ENCODE data around the gene CCDC73. TPM values are rescaled to one million over a fixed set of nuclear protein-coding genes. Genes with fewer than 3 reads are reported as not detected.
"Not testable (repeated sequence)": the region's sequence is repeated elsewhere in the genome, so short reads cannot be mapped to it uniquely, and the experiment has no call there.

CCDC73 gene
- total RNA-seq, result under 1 TPM in 1 of 3 donors, not detected in 2; 0.05 TPM

DNA sequence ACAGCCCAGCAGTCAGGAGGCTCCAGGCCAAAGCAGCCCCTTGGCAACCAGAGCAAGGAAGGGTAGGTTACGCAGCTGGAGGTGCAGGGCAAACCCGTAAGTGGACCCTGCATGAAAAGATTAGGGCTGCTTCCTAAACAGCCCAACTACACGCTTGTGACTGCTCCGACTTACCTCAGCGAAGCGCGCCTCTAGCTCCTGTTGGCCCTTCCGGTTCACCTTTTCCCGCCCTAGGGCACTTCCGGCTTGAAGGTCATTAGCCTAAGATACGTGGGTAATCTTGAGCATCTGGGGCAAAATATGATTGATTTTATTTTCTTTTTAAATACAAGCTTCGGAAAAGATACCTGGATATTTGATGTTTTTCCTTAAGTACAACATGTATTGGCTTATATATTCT is at the start of gene CCDC73:
Gene CCDC73 (minus strand): TSS at position 224 of the 400 bp plus-strand sequence. CDS start 34,419 bp downstream, outside the sequence.
- ATAC-seq (no peak), DNase-seq (no peak)
- H3K27me3 Mint-ChIP-seq (ENCODE audit: low read depth), result peaks cover 15% of the 10 kb centered on the region

DNA sequence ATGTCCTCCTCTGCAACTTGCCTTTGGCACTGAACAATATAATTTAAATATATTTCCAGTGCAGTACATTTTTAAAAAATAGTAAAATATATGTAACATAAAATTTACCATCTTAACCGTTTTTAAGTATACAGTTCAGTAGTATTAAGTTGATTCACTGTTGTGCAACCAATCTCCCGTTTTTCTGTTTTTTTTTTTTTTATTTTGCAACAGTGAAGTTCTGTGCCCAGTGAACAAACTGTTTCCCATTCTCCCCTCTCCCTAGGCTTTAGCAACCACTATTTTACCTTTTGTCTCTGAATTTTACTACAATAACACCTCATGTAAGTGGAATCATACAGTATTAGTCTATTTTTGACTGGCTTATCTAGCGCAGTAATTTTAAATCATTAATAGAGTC is 49.1 kb upstream of the CCDC73 start:
- ATAC-seq, result no peak
- peaks cover 14% of the 10 kb centered on the region for H3K27me3 Mint-ChIP-seq (ENCODE audit: low read depth)
- peaks cover 6% of the 10 kb centered on the region for H3K9me3 Mint-ChIP-seq
- H3K4me3 Mint-ChIP-seq, result no peak overlapping the region
- H3K36me3 Mint-ChIP-seq (ENCODE audit: insufficient read depth), result no peaks in the 10 kb centered on the region
- DNase-seq, result no peak
- no peaks in the 10 kb centered on the region for H3K4me1 Mint-ChIP-seq (ENCODE audit: low read depth)

More for the DNA sequence above, at the start of gene CCDC73:
- H3K4me1 Mint-ChIP-seq (ENCODE audit: low read depth), result peaks cover 3% of the 10 kb centered on the region
- no peaks in the 10 kb centered on the region for H3K36me3 Mint-ChIP-seq (ENCODE audit: insufficient read depth)
- H3K4me3 Mint-ChIP-seq, result no peak within 1 kb of the TSS
- H3K9me3 Mint-ChIP-seq, result no peaks in the 10 kb centered on the region

DNA sequence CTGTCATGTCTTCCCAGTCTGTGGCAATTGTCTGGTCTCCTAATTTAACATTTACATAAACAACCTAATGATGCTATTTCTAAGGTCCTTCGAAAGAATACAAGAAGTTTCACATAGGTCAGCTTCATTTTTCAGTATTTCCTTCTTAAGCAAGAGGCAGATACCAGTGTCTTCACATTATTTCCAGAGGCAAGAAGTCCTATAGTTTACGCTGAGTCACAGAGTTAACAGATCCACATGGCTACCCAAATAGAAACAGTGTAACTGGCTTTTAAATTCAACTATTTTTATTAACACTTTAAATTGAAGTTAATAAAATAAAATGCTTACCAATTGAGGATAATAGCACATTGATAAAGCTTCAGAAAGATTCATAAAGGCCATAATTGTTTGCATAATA is 46.1 kb upstream of the CCDC73 start:
- no peaks in the 10 kb centered on the region for H3K9me3 Mint-ChIP-seq
- peaks cover 8% of the 10 kb centered on the region for H3K27me3 Mint-ChIP-seq (ENCODE audit: low read depth)
- no peaks in the 10 kb centered on the region for H3K36me3 Mint-ChIP-seq (ENCODE audit: insufficient read depth)
- no peak overlapping the region for H3K4me3 Mint-ChIP-seq
- DNase-seq (no peak), ATAC-seq (no peak)
- H3K4me1 Mint-ChIP-seq (ENCODE audit: low read depth), result no peaks in the 10 kb centered on the region

DNA sequence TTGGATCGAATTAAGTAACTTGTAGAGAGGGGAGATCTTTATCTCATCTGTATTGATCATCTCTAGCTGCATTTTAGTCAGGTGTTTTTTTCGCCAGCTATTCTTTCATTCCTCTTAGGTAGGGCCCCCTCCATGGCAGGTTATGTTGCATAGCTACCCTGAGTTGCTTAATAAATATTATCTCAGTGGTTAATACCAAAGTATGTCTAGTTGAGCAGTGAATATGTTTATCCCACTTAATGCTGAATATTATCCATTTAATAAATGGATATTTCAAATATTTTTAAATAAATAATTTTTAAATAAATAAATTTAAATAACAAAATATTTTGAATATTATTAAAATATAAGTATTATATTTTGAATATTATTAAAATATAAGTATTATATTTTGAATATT is 44.8 kb upstream of the CCDC73 start:
- no peak for ATAC-seq
- H3K4me1 Mint-ChIP-seq (ENCODE audit: low read depth), result no peaks in the 10 kb centered on the region
- no peak overlapping the region for H3K4me3 Mint-ChIP-seq
- DNase-seq, result no peak
- H3K9me3 Mint-ChIP-seq, result no peaks in the 10 kb centered on the region
- no peaks in the 10 kb centered on the region for H3K36me3 Mint-ChIP-seq (ENCODE audit: insufficient read depth)
- peaks cover 13% of the 10 kb centered on the region for H3K27me3 Mint-ChIP-seq (ENCODE audit: low read depth)

DNA sequence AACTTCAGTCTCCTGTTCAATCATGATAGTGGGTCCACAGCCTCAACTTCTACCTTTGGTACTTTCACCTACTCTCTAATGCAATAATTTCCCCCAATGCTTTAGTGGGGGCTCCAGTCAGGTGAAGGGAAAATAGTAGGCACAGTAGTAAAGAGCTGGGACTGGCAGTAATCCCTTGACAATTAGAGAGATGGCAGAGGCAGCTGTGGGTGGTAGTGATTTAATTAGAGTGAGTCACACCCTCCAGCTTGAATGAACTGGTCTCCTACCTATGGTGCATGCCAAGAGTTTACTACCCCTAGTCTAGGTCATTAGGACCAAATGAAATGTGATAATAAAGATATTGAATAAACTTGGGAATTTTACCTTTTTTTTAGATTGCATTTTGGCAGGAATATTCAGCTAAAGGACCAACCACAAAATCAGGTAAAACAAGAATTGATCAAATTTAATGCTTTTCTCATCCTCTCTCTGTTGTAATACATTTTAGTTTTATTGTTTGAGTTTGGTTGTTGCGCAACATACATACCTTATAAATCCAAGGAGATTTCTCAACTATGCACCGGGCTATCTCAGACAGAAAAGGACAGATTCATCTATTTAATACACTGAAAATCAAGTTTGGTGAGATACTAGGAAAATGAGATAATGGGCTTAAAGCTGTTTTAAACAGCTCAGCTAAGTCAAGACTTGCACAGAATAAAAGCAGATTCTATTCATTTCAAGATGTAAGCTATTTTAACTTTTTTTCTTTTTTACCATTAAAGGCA is 44.2 kb upstream of the CCDC73 start:
- DNase-seq, result no peak
- no peak for ATAC-seq
- H3K4me1 Mint-ChIP-seq (ENCODE audit: low read depth), result no peaks in the 10 kb centered on the region
- no peaks in the 10 kb centered on the region for H3K9me3 Mint-ChIP-seq
- no peaks in the 10 kb centered on the region for H3K36me3 Mint-ChIP-seq (ENCODE audit: insufficient read depth)
- peaks cover 13% of the 10 kb centered on the region for H3K27me3 Mint-ChIP-seq (ENCODE audit: low read depth)
- H3K4me3 Mint-ChIP-seq, result no peak overlapping the region

DNA sequence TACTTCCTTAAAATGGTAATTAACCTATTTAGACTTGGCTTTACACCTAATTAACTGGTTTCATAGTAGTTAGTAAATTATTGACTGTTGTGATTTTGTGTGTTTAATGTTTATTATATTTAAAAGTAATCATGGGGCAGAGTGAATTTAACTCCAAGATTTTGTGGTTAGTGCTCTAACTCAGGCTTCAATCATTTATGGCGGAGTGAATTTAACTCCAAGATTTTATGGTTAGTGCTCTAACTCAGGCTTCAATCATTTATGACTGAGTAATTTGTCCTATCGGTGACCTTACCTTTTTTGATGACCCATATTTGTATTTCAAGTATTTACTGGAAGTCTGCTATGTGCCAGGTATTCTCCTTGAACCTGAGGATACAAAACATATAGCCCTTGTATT is 42.5 kb upstream of the CCDC73 start:
- no peak for ATAC-seq
- DNase-seq, result no peak
- Mint-ChIP-seq H3K27me3 (ENCODE audit: low read depth) (peaks cover 17% of the 10 kb centered on the region), H3K4me1 (ENCODE audit: low read depth) (no peaks in the 10 kb centered on the region), H3K4me3 (no peak overlapping the region), H3K9me3 (no peaks in the 10 kb centered on the region), H3K36me3 (ENCODE audit: insufficient read depth) (no peaks in the 10 kb centered on the region)

DNA sequence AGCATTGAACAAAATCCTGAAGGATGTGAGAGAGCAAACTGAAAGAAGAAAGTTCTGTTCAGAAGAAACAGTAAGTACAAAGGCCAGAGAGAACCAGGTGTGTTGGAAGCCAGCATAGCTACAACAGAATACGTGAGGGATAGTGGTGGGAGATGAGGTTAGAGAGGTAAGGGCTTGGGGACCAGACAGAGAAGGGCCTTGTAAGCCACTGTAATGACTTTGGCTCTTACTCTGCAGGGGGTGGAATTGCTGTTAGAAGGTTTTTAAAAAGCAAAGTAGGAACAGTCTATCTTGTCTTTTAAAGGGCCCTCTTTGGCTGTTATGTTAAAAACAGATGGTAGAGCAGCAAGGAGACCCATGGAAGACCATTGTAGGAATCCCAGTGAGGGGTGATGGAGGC is 39.5 kb upstream of the CCDC73 start:
- DNase-seq, result no peak
- no peak for ATAC-seq
- H3K36me3 Mint-ChIP-seq (ENCODE audit: insufficient read depth), result no peaks in the 10 kb centered on the region
- H3K4me3 Mint-ChIP-seq, result no peak overlapping the region
- H3K27me3 Mint-ChIP-seq (ENCODE audit: low read depth), result peaks cover 31% of the 10 kb centered on the region
- H3K9me3 Mint-ChIP-seq, result no peaks in the 10 kb centered on the region
- peaks cover 5% of the 10 kb centered on the region for H3K4me1 Mint-ChIP-seq (ENCODE audit: low read depth)

DNA sequence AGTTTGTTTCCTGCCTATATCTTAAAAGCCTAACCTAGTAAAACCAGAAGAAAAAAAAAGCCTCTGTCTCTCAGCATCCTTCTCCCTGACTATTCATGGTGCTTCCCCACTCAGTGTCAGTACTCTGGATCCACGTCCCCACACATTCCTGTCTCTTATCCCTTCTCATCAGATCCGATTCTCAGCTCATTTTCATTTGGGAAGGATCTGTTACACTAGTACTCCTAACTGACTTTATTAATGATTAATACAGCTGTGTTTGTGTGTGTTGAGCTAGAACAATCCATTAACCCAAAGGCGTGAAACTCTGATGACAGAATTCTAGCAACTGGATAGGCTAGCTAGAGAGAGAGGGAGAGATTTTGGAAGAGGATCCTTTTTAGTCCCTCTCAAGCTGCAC is 36.8 kb upstream of the CCDC73 start:
- Mint-ChIP-seq H3K9me3 (no peaks in the 10 kb centered on the region), H3K36me3 (ENCODE audit: insufficient read depth) (no peaks in the 10 kb centered on the region), H3K4me3 (no peak overlapping the region), H3K4me1 (ENCODE audit: low read depth) (peaks cover 7% of the 10 kb centered on the region), H3K27me3 (ENCODE audit: low read depth) (peaks cover 32% of the 10 kb centered on the region)
- ATAC-seq (no peak), DNase-seq (no peak)

DNA sequence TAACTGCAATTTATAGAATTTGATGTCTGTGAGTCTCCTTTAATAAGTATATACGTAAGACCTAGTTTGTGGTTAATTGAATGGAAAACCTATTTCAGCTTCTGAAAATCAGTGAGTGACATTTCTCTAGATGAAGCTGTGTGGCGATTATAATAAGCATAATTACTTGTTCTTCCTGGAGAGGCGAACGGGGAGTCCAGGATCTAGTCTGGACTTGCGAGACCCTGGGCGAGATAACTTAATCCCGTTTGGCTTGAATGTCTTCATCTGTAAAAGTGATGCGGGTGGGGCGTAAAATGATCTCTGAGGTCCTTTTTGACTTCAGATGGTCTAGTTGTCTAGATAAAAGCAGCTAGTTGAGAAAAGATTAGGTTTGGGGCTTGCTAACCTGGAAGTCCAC is 36.3 kb upstream of the CCDC73 start:
- H3K27me3 Mint-ChIP-seq (ENCODE audit: low read depth), result peaks cover 32% of the 10 kb centered on the region
- DNase-seq (no peak), ATAC-seq (no peak)
- H3K9me3 Mint-ChIP-seq, result no peaks in the 10 kb centered on the region
- no peak overlapping the region for H3K4me3 Mint-ChIP-seq
- H3K36me3 Mint-ChIP-seq (ENCODE audit: insufficient read depth), result no peaks in the 10 kb centered on the region
- H3K4me1 Mint-ChIP-seq (ENCODE audit: low read depth), result peaks cover 7% of the 10 kb centered on the region

DNA sequence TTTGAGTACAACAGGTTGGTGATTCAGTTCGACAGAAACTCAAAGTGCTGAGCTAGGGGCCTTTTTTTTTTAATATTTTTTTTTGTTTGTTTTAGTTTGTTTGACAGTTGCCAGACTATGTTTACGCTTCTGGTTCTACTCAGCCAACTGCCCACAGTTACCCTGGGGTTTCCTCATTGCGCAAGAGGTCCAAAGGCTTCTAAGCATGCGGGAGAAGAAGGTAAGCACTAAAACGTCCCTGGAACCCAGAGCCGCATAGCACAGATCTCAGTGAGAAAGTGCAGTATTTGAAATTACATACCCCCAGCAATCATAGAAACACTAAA is 35.9 kb upstream of the CCDC73 start:
- no peaks in the 10 kb centered on the region for H3K9me3 Mint-ChIP-seq
- H3K4me1 Mint-ChIP-seq (ENCODE audit: low read depth), result peaks cover 7% of the 10 kb centered on the region
- no peak for ATAC-seq
- peak overlapping the region; percentile 64 for H3K4me3 Mint-ChIP-seq
- peaks cover 31% of the 10 kb centered on the region for H3K27me3 Mint-ChIP-seq (ENCODE audit: low read depth)
- no peaks in the 10 kb centered on the region for H3K36me3 Mint-ChIP-seq (ENCODE audit: insufficient read depth)
- DNase-seq, result no peak

DNA sequence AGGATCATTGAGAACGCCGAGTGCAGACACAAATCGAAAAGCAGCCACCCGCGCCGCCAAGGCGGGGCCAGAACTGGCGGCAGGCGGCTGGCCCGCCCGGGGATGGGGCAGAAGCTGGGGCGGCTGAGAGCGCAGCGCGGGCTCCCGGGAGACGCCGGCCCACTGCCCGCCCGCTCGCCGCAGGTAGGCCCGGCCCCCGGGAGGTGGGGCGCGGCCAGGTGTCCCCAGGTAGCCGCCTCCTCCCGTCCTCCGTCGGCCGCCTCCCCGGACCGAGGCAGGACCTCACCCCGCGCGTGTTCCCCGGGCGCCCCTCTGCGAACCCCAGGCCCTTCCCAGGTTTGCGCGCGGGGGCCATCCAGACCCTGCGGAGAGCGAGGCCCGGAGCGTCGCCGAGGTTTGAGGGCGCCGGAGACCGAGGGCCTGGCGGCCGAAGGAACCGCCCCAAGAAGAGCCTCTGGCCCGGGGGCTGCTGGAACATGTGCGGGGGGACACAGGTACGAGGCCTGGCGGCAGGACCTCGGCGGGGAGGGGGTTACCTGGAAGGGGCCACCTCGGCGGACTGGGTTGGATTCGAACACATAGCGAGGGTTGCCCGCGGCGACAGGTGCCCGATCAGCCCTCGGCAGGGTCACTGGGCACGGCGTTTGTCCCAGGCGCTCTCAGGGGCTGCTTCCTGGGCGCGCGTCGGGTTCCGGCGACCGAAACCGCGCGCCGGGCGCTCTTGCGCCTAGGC is 35.4 kb upstream of the CCDC73 start, which contains the start of gene PRRG4:
Gene PRRG4 (plus strand): TSS at position 248 of the 733 bp plus-strand sequence. CDS start 603 bp downstream, outside the sequence.
- no peaks in the 10 kb centered on the region for H3K36me3 Mint-ChIP-seq (ENCODE audit: insufficient read depth)
- ATAC-seq (peak; percentile 84 to 90), DNase-seq (peak; percentile 5)
- peaks cover 7% of the 10 kb centered on the region for H3K4me1 Mint-ChIP-seq (ENCODE audit: low read depth)
- peak within 1 kb of the TSS; percentile 85 for H3K4me3 Mint-ChIP-seq
- H3K9me3 Mint-ChIP-seq, result no peaks in the 10 kb centered on the region
- H3K27me3 Mint-ChIP-seq (ENCODE audit: low read depth), result peaks cover 26% of the 10 kb centered on the region

DNA sequence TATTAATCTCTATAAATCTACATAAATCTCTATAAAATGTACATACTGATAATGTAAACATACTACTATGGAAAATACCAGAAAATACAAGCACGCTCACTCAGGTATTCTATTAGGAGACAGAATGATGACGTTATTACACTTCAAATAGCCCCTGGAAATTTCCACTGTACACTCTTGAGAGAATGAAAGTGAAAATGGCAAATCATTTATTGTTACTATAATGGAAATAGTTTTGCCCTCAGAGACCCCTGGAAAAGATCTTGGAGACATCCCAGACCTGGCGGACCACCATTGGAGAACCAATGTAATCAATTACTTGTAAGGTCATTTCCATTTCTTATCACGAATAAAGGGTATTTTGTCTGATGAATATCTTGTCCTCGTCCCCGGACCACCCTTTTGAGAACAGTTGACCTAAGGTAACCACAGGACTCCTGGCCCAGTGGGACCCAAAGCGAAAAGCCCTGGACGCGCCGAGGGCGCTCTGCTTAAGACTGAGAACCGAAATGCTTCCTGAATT is 34.8 kb upstream of the CCDC73 start:
- no peaks in the 10 kb centered on the region for H3K36me3 Mint-ChIP-seq (ENCODE audit: insufficient read depth)
- ATAC-seq (peak; percentile 29 to 35), DNase-seq (no peak)
- no peaks in the 10 kb centered on the region for H3K9me3 Mint-ChIP-seq
- peaks cover 7% of the 10 kb centered on the region for H3K4me1 Mint-ChIP-seq (ENCODE audit: low read depth)
- peaks cover 24% of the 10 kb centered on the region for H3K27me3 Mint-ChIP-seq (ENCODE audit: low read depth)
- H3K4me3 Mint-ChIP-seq, result peak overlapping the region; percentile 85

DNA sequence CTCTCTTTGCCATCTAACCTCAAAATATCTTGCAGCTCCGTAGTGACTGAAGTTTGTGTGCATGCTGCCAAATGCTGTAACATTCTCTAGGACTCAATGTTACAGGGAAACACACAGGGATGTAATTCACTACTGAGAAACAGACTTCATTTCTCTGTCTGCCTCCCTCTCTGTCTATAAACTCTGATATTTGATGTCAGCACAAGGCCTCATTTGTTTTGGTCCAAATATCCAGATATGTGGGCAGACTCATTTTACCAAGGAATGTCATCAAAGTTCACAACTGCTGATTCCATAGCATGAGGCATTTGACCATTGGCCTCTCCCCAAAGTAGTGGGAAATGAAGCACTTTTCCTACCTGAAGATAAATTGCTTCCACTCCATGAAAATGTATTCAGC is 32.8 kb upstream of the CCDC73 start:
- no peak overlapping the region for H3K4me3 Mint-ChIP-seq
- DNase-seq, result no peak
- H3K27me3 Mint-ChIP-seq (ENCODE audit: low read depth), result peaks cover 23% of the 10 kb centered on the region
- H3K4me1 Mint-ChIP-seq (ENCODE audit: low read depth), result peaks cover 9% of the 10 kb centered on the region
- no peaks in the 10 kb centered on the region for H3K36me3 Mint-ChIP-seq (ENCODE audit: insufficient read depth)
- no peak for ATAC-seq
- no peaks in the 10 kb centered on the region for H3K9me3 Mint-ChIP-seq

DNA sequence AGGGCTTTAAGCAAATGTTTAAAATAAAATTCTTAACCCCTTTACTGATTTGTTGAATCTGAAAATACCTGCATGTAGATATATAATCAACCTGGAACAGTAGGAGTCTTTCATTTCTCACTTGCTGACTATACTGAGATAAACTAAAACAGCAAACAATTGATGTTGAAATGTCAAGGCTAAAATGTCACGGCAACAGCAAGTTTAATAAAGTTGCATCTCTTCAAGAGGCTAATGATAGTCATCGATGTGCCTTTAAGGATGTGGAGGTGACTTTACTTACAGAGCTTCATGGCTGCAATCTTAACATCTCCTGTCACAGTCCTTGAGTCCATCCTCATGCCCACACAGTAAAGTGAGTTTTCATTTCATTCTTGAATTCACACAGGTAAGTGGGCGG is 31.7 kb upstream of the CCDC73 start:
- Mint-ChIP-seq H3K4me1 (ENCODE audit: low read depth) (peaks cover 17% of the 10 kb centered on the region), H3K9me3 (no peaks in the 10 kb centered on the region), H3K36me3 (ENCODE audit: insufficient read depth) (no peaks in the 10 kb centered on the region), H3K4me3 (no peak overlapping the region), H3K27me3 (ENCODE audit: low read depth) (peaks cover 17% of the 10 kb centered on the region)
- ATAC-seq, result no peak
- no peak for DNase-seq

DNA sequence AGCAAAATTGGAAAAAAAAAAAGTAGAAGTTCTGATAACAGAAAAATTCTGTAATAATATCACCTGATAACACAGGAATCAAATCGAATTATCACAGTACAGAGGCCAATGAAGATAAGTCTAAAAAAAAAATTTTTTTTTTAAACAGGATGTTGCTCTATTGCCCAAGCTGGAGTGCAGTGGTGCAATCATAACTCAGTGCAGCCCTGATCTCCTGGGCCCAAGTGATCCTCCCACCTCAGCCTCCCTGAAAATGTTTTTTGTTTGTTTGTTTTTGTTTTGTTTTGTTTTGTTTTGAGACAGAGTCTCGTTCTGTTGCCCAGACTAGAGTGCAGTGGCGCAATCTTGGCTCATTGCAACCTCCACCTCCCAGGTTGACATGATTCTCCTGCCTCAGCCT is 29.2 kb upstream of the CCDC73 start:
- not testable (repeated sequence) for ATAC-seq; H3K4me3 Mint-ChIP-seq; H3K9me3 Mint-ChIP-seq; H3K36me3 Mint-ChIP-seq (ENCODE audit: insufficient read depth); DNase-seq; H3K27me3 Mint-ChIP-seq (ENCODE audit: low read depth)
- H3K4me1 Mint-ChIP-seq (ENCODE audit: low read depth), result peaks cover 11% of the 10 kb centered on the region

All from activated T-cell treated with anti-CD3 and anti-CD28 coated beads, Interleukin-2, amount 50 U/mL, for 4 hours (primary cell).